GM03348 (cell line): Measurements from ENCODE around the gene CFAP97.
"Not testable (repeated sequence)": the region's sequence is repeated elsewhere in the genome, so short reads cannot be mapped to it uniquely, and the experiment has no call there.

Experiments used
- DNase-seq: peaks from one replicate; pipeline ENCODE4 v3.0.0; 2012; ENCODE audit warnings: low spot score

The CFAP97 gene

DNA sequence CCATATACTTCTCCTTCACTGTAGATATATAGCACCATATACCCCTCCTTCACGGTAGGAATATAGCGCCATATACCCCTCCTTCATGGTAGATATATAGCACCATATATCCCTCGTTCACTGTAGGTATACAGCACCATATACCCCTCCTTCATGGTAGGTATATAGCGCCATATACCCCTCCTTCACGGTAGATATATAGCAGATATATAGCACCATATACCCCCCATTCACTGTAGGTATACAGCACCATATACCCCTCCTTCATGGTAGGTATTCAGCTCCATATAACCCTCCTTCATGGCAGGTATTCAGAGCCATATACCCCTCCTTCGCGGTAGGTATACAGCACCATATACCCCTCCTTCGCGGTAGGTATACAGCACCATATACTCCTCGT is 18.1 kb upstream of the CFAP97 start:
- no peak for DNase-seq

GRCh38 chr4:185221491-185221890 is 17.7 kb upstream of the CFAP97 start:
- DNase-seq = no peak

DNA sequence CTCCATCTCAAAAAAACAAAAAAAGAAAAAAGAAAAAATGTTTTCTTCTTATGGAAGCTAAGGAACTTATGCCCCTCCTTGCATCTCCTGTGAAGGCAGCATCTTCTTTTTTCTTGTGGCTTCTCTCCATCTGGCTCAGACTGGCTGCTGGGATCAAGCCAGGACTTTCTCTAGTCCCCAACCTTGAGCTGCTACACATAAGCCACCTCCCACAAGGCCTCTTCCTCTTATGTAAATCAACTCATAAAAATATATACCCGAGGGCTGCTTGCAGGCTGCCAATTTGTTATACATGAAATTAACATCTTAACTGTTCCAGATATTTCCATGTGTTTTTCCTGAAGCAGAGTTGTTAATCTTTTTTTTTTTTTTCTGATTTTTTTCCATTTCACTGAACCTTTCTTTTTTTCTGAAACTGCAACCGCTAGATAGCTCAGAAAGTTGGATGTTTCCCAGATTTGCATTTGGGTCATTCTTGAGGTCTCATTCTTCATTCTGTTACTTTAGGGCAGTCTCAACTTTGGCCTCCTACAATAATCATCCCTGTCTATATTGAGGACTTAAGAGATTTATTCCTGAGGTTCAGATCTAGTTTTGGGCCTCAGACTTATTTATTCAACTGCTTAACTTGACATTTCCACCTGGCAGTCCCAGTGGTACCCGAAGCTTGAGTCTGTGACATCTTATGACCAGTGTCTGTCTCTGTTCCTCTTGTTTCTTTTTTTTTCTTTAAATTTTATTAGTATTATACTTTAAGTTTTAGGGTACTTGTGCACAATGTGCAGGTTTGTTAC is 15.9 kb upstream of the CFAP97 start:
- peak; percentile 44 for DNase-seq

DNA sequence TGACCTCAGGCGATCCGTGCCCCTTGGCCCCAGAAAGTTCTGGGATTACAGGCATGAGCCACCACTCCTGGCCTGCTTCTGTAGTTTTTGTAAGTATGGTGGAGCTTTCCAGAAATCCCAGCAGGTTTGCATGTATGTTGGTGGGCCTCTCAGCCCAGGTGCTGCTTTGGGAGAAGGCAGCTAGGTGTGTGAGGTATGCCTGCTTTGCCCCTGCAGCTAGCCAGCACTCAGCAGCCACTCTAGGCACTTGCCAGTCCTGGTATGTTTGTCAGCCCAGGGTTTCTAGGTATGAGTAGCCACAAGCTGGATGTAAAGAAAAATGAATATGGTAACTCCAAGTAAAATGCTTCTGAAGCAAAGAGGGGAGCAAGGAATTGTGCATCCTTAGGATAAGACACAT is 14.5 kb upstream of the CFAP97 start:
- DNase-seq = no peak

DNA sequence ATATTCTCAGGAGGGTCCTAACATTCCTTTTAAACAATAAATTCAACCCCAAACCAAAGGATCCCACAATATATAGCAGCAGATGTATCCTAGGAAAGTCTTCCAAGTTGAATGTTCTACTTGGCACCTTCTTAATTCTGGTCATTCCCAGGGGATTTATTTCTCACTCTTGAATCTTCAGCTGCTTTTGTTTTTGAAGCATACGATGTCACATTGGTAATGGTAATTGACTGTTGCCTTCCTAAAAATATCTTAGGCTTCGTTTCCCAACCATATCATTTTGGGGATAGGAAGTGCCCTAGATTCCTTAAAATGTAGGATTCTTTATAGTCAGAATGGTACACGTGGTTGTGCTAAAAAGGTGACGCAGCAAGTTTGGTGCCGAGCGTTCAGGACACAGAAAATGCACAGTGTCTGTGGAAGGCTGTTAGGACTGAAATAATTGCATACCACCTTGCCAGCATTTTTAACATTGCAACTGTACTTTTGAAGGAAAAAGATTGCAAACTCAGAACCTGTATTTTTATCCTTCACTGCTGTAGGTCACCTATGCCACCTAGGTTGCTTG is 13.7 kb upstream of the CFAP97 start:
- DNase-seq = no peak

- no peak for DNase-seq
These were observed 11.5 kb upstream of the CFAP97 start for GRCh38 chr4:185215261-185215660.

- DNase-seq = no peak
These were observed 10.1 kb upstream of the CFAP97 start for GRCh38 chr4:185213877-185214276.

DNA sequence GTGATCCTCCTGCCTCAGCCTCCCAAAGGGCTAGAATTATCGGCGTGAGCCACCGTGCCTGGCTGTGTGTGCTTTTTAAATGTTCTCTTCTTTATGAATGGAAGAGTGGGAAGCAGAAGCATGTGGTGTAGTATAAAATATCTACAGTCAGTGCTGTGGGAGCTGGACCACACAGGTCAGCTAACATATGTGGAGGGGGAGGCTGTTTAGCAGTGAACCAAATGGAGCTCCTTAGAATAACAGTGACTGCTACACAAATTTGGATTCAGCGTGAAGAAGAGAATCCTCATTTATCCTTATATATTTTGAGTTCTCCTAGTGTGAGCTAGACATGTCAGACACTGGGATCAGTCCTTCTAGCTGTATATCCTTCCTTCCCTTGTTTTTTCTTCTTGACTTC is 8.8 kb upstream of the CFAP97 start:
- no peak for DNase-seq

DNA sequence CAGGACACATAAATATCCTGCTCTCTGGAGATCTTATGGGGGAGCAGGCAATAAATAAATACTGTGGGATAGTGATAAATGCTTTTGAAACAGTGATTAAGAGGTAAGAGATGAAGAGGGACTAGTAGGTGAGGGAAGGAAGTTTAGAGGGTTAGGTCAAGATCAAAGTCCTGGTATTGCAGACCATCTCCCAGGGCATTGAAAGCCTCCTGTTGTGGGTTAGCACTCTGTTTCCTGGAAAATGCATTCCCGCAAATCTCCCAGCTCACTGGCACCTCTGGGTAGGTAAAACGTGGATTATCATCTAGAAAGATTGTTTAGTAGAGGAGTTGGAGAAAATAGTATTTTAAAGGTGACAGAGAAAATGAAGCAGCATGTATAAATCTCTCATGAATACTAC is 7.8 kb upstream of the CFAP97 start:
- DNase-seq = no peak

DNA sequence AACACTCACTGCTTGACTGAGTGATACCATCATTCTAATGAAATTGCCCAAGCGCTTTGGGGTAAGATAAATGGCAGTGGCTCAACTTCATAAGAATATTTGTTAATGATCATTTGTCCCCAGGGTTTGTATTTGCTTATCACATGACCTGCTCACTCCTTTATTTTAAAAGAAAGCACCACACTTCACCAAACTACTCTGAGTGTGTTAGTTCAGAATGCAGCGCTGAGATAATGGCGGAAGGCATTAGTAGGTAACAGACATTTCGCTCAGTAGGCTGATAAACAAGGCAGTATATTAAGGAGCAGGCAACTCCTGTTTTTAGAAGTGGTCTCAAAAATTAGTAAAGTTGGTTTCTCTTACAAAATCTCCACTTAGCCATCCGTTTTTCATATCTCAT is 7.2 kb upstream of the CFAP97 start:
- no peak for DNase-seq

DNA sequence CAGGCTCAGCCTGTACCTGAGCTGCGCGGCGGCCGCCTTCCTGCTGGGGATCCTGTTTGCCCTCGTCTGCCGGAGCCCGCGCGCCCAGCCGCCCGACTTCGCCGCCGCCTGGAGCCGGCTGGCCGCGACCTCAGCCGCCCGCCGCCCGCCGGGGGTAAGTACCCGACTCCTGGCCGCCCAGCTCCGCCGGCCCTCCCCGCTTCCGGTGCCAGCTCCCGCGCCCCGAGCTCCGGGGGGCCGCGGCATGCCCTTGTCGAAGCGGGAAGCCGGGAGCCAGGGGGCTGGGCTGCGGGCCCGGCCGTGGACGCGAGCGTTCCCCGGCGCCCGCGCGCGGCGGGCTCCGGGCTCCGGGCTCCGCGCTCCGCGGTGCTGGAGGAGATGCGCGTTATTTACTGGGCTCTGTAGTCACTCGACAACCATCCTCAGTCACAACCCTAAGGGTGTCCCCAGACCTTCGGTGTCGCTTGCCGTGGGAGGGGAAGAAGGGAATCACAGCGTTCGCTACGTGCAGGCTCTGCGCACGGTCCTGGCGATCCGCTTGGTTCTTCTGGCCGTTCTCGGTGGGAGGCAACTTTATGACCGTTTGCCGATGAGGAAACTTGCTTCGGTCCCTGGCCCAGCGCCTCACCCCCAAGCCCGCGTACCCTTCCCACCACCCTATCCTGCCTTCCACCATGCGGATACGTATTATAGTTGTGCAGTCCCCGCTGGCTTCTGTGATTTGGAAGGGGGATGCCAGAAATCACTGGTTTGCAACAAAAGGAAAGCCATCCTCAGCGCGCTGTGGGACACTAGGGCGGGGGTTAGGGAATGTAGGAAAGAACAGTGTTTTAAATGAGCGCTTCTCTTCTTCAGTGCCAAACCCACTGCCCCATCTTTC is 6.5 kb upstream of the CFAP97 start:
- DNase-seq = peak; percentile 61

- not testable (repeated sequence) for DNase-seq
These were observed 6.0 kb upstream of the CFAP97 start for GRCh38 chr4:185209852-185210101.

DNA sequence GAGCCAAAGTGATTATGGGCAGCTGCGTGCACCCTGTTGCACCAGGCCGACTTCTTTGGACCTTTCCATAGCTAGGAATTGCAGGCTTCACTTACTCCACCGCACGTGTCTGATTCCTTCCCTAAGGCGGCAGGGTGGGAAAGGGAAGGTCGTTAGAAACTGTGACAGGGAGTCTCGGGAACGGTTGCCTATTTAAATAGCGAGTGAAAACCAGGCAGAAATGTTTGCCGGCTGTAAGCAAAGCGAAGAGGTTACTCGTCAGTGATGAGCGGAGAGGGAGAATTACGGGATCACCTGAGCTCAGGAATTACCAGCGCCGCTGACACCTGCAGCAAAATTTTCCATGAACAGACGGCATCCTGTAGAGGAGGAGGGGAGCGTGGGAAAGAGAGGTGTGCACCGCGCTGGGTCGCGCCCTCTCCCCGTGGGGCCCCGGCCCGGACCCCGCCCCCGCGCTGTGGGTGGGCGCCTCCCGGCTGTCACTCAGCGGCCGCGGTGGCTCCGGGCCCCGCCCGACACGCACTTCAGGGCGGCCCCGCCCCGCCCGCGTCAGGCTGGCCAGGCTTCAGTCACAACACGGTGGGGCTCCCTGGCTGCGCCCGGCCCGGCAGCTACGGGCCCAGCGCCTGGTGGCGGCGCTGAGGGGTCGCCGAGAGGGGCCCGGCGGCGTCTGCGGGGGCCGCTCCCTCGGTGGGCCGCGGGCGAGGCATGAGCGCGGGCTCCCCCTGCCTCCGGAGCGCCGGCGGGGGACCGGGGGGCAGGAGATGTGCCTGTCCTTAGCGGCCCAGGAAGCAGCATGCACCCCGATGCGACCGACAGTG is 5.4 kb upstream of the CFAP97 start, which contains the start of gene SNX25:
TSS of gene SNX25 (plus strand) at position 568 of the 821 bp plus-strand sequence. CDS start at position 797, 229 bp downstream.
- peak; percentile 90 for DNase-seq

DNA sequence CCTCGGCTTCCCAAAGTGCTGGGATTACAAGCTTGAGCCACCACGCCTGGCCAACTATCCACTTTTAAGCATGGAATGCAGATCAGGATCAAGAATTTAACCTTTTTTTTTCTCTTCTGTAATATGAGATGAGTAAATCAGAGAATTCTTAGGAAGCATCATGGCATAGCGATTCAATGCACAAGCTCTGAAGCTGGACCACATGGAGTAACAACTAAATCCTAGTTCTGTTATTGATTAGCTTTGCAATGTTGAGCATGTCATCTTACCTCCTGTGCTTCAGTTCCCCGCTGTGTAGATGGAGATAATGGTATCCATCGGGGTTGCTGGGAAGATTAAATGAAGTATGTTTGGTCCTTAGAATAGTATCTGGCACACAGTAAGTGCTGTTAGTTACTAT is 3.7 kb upstream of the CFAP97 start:
- DNase-seq = no peak

- no peak for DNase-seq
These were observed 2.0 kb upstream of the CFAP97 start for GRCh38 chr4:185205697-185206342.

- not testable (repeated sequence) for DNase-seq
These were observed 1.3 kb upstream of the CFAP97 start for GRCh38 chr4:185205073-185205472.

- no peak for DNase-seq
These were observed 574 bp upstream of the CFAP97 start for GRCh38 chr4:185204238-185204910.

- DNase-seq = no peak
These were observed 765 bp downstream of the CFAP97 start for GRCh38 chr4:185202984-185203485.

DNA sequence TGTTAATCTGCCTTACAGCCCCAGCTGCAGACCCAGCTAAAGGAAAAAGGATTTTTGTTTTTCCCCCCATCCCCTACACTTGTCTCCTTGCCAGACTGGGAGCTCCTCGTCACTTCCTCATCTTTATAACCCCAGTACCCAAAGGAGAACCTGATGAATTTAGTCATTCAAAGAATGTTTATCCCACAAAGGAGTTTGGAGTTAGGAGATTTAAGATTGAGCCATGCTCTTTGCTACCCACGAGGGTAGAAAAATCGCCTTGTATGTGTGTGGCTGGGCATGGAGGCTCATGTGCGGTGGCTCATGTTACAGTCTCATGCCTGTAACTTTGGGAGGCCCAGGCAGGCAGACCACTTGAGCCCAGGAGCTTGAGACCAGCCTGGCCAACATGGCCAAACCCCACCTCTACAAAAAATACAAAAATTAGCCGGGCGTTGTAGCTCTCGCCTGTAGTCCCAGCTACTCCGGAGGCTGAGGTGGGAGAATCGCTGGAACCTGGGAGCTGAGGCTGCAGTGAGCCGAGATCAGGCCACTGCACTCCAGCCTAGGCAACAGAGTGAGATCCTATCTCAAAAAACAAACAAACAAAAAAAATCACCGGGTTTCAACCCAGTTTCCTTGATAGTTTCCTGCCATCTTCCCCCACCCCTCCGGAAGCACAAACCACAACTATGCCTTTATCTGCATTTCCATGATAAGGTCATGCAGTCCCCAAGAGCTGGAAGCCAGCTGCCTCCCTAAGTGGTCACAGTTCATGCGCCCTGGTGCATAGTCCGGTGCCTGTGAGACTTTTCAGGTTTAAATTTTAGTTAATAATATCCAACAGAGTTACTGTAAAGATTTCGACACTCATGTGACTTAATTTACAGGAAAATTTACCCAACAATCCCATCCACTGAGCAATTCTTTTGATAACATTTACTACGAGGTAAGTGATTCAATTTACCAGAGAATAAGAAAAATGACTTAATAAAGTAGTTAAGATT is 1.5 kb downstream of the CFAP97 start:
- DNase-seq = no peak

- DNase-seq = not testable (repeated sequence)
These were observed 5.6 kb downstream of the CFAP97 start for GRCh38 chr4:185198189-185198588.
